RWPE1 (cell line): ENCODE measurements around the gene WDR46.

Source experiments
- CTCF ChIA-PET: fragments of 350-600 bp; sonication (Branson Sonifier 250); formaldehyde crosslinking; extraction: SDS; loops from one replicate; lab custom pipeline; 2021; lab: Yijun Ruan, JAX
- POLR2A ChIA-PET: fragments of 400-600 bp; formaldehyde crosslinking; extraction: SDS; loops from one replicate; lab custom pipeline; 2020; ENCODE audit warnings: antibody characterized with exemption; ENCODE audit not compliant: low non-redundant PET; lab: Yijun Ruan, JAX
- DNase-seq: peaks from one replicate; pipeline ENCODE4 v3.0.0; 2012; ENCODE audit warnings: low spot score
- H3K27ac ChIP-seq: fragments of 450-650 bp; 2 replicates; pipeline ENCODE4 v1.5.1; 2017
- CTCF ChIP-seq: fragments of 450-650 bp; conservative IDR thresholded peaks from 2 replicates; pipeline ENCODE4 v1.5.1; 2017; ENCODE audit warnings: low read depth, mild to moderate bottlenecking

The WDR46 gene

GRCh38 chr6:33317669-33318425, 28.8 kb upstream of the WDR46 start, which contains the start of gene ZBTB22:
Gene ZBTB22 (minus strand): TSS chr6:33317744. CDS start chr6:33316916, 828 bp downstream.
- TF ChIP-seq CTCF, result no peak
- CTCF ChIA-PET, result interaction anchor here (0.6 to 0.7 kb wide), 3 partner anchors 17 to 173 kb away, joined by 3 to 5 read pairs (median 3); no protein-coding TSS in a partner anchor
- peak; percentile 94 for DNase-seq
- POLR2A ChIA-PET, result interaction anchor here (0.5 to 0.8 kb wide), 2 partner anchors 29 to 346 kb away, joined by 3 to 5 read pairs; partner anchors contain the start of genes PFDN6 and WDR46
- peak within 1 kb of the TSS; percentile 95 for H3K27ac ChIP-seq

GRCh38 chr6:33317419-33317668, 28.3 kb upstream of the WDR46 start:
- peak; percentile 80 for DNase-seq
- TF ChIP-seq CTCF, result no peak
- POLR2A ChIA-PET, result interaction anchor here (0.5 to 0.8 kb wide), 2 partner anchors 28 to 346 kb away, joined by 3 to 5 read pairs; partner anchors contain the start of genes PFDN6 and WDR46
- H3K27ac ChIP-seq, result peak overlapping the region; percentile 95
- CTCF ChIA-PET, result interaction anchor here (0.5 to 1.5 kb wide), 3 partner anchors 18 to 20 kb away, joined by 3 to 5 read pairs (median 3); no protein-coding TSS in a partner anchor

- DNase-seq, result no peak
- peak overlapping the region; percentile 95 for H3K27ac ChIP-seq
- no peak for TF ChIP-seq CTCF
- POLR2A ChIA-PET, result no interaction called here
- CTCF ChIA-PET, result interaction anchor here (0.5 to 1.5 kb wide), 4 partner anchors 12 to 522 kb away, joined by 3 to 5 read pairs (median 3); no protein-coding TSS in a partner anchor
These were observed 27.8 kb upstream of the WDR46 start for GRCh38 chr6:33316603-33317418.

- CTCF ChIA-PET, result interaction anchor here (0.7 to 1.5 kb wide), 3 partner anchors 12 to 523 kb away, joined by 3 to 5 read pairs (median 3); no protein-coding TSS in a partner anchor
- no peak for DNase-seq
- TF ChIP-seq CTCF, result no peak
- H3K27ac ChIP-seq, result peak overlapping the region; percentile 95
- POLR2A ChIA-PET, result no interaction called here
These were observed 27.0 kb upstream of the WDR46 start for GRCh38 chr6:33315793-33316602.

- no peak for TF ChIP-seq CTCF
- H3K27ac ChIP-seq, result peak overlapping the region; percentile 95
- no peak for DNase-seq
- ChIA-PET CTCF (interaction anchor here (0.6 to 0.9 kb wide), 3 partner anchors 11 to 456 kb away, joined by 3 read pairs; no protein-coding TSS in a partner anchor), POLR2A (no interaction called here)
These were observed 26.1 kb upstream of the WDR46 start for GRCh38 chr6:33314943-33315792.
